GM12878 (cell line): ENCODE results near the gene ARL5A.

Experiments used
- CREB1 ChIP-seq: IDR thresholded peaks from 2 replicates; pipeline ENCODE4 v1.6.1; 2012; ENCODE audit warnings: low read depth, mild to moderate bottlenecking, inconsistent platforms
- EP300 ChIP-seq, 2 experiments: fragments of 150-350 bp in 1 of 2; IDR thresholded peaks; 2 replicates each; pipeline ENCODE4 v1.6.1; 2011 to 2012; ENCODE audit warnings: low read depth in 2 of 2, low read length in 2 of 2, borderline replicate concordance in 1 of 2, improper control_type of control experiment in 1 of 2, inconsistent platforms in 1 of 2; ENCODE audit not compliant: control insufficient read depth in 1 of 2
- EZH2 ChIP-seq: IDR thresholded peaks from 2 replicates; pipeline ENCODE4 v1.6.1; 2012; ENCODE audit warnings: low read depth, mild to moderate bottlenecking, control low read depth, inconsistent platforms, low read length, borderline replicate concordance; ENCODE audit not compliant: control insufficient read depth
- FOS ChIP-seq: IDR thresholded peaks from 3 replicates; pipeline ENCODE4 v1.6.1; 2011; ENCODE audit warnings: borderline replicate concordance; ENCODE audit not compliant: insufficient read length; ENCODE audit errors: extremely low read depth
- GABPA ChIP-seq: IDR thresholded peaks from 2 replicates; pipeline ENCODE4 v1.6.1; 2014; ENCODE audit warnings: antibody characterized with exemption, low read depth, mild to moderate bottlenecking, inconsistent platforms
- NRF1 ChIP-seq: conservative IDR thresholded peaks from 2 replicates; pipeline ENCODE4 v1.6.1; 2011; ENCODE audit warnings: mild to moderate bottlenecking, low read depth, low read length, improper control_type of control experiment
- POLR2AphosphoS5 ChIP-seq: IDR thresholded peaks from 2 replicates; pipeline ENCODE4 v1.6.1; 2011; ENCODE audit warnings: mild to moderate bottlenecking, low read length, inconsistent platforms
- RCOR1 ChIP-seq: conservative IDR thresholded peaks from 2 replicates; pipeline ENCODE4 v1.6.1; 2012; ENCODE audit warnings: low read depth, low read length, improper control_type of control experiment
- SREBF2 ChIP-seq: IDR thresholded peaks from 2 replicates; pipeline ENCODE4 v1.6.1; 2012; ENCODE audit warnings: mild to moderate bottlenecking, low read length
- TF ChIP-seq, protein P1 (sequence below): IDR thresholded peaks from 2 replicates; pipeline ENCODE4 v1.6.1; 2011; ENCODE audit warnings: low read depth, low read length, improper control_type of control experiment, borderline replicate concordance
- TF ChIP-seq, protein P2 (sequence below): fragments of 450-650 bp; conservative IDR thresholded peaks from 2 replicates; pipeline ENCODE4 v1.6.1; 2017; ENCODE audit warnings: mild to moderate bottlenecking, moderate library complexity
- TF ChIP-seq, protein P3 (sequence below), 3 experiments: IDR thresholded peaks in 2 of 3; conservative IDR thresholded peaks in 1 of 3; 2 replicates each; pipeline ENCODE4 v1.5.1; 2011; ENCODE audit warnings: low read depth in 3 of 3, low read length in 3 of 3, mild to moderate bottlenecking in 3 of 3, control low read depth in 2 of 3, moderate library complexity in 2 of 3, inconsistent platforms in 1 of 3, mixed read lengths in 1 of 3; ENCODE audit not compliant: control insufficient read depth in 2 of 3, insufficient read depth in 1 of 3; ENCODE audit errors: extremely low read depth in 1 of 3

DNA sequence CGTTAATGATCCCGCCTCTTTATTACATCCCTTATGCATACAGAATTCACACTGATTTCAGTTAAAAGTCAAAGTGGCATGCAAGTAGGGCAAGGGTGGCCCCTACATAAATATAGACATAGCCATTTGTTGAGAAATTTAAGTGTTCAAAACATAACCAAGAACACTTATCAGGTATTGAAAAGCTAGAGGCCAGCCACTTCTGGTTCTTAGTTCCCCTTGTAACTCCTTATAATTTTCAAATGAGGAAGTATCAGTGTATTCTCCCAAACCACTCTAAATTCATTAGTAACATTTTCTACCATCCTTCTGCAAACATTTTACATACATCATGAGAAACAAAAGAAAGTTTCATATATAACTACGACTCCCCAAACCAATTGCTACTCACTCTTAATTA, 5.8 kb upstream of the ARL5A start:
- TF ChIP-seq CREB1 (no peak), RCOR1 (no peak), FOS (no peak), GABPA (no peak), SREBF2 (no peak), NRF1 (no peak), POLR2AphosphoS5 (no peak), EP300 (IDR thresholded peaks at IDR 0.05; ENCODE audit: borderline replicate concordance in 1 of 2, control insufficient read depth in 1 of 2, low read depth in 2 of 2, low read length in 2 of 2) (no peak), EZH2 (no peak)
- TF ChIP-seq, protein P1, sequence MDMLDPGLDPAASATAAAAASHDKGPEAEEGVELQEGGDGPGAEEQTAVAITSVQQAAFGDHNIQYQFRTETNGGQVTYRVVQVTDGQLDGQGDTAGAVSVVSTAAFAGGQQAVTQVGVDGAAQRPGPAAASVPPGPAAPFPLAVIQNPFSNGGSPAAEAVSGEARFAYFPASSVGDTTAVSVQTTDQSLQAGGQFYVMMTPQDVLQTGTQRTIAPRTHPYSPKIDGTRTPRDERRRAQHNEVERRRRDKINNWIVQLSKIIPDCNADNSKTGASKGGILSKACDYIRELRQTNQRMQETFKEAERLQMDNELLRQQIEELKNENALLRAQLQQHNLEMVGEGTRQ = no peak
- TF ChIP-seq, protein P2, sequence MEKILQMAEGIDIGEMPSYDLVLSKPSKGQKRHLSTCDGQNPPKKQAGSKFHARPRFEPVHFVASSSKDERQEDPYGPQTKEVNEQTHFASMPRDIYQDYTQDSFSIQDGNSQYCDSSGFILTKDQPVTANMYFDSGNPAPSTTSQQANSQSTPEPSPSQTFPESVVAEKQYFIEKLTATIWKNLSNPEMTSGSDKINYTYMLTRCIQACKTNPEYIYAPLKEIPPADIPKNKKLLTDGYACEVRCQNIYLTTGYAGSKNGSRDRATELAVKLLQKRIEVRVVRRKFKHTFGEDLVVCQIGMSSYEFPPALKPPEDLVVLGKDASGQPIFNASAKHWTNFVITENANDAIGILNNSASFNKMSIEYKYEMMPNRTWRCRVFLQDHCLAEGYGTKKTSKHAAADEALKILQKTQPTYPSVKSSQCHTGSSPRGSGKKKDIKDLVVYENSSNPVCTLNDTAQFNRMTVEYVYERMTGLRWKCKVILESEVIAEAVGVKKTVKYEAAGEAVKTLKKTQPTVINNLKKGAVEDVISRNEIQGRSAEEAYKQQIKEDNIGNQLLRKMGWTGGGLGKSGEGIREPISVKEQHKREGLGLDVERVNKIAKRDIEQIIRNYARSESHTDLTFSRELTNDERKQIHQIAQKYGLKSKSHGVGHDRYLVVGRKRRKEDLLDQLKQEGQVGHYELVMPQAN = no peak
- TF ChIP-seq, protein P3, sequence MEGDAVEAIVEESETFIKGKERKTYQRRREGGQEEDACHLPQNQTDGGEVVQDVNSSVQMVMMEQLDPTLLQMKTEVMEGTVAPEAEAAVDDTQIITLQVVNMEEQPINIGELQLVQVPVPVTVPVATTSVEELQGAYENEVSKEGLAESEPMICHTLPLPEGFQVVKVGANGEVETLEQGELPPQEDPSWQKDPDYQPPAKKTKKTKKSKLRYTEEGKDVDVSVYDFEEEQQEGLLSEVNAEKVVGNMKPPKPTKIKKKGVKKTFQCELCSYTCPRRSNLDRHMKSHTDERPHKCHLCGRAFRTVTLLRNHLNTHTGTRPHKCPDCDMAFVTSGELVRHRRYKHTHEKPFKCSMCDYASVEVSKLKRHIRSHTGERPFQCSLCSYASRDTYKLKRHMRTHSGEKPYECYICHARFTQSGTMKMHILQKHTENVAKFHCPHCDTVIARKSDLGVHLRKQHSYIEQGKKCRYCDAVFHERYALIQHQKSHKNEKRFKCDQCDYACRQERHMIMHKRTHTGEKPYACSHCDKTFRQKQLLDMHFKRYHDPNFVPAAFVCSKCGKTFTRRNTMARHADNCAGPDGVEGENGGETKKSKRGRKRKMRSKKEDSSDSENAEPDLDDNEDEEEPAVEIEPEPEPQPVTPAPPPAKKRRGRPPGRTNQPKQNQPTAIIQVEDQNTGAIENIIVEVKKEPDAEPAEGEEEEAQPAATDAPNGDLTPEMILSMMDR (IDR thresholded peaks at IDR 0.05 in 2 of 3, conservative IDR thresholded peaks at IDR 0.05 in 1 of 3; ENCODE audit: control insufficient read depth in 2 of 3, extremely low read depth in 1 of 3, insufficient read depth in 1 of 3, low read depth in 3 of 3, low read length in 3 of 3) = no peak
